Neural crest cell (in vitro differentiated cells): ENCODE data around the gene PLCB1. TPM values are rescaled to one million over a fixed set of nuclear protein-coding genes. Genes with fewer than 3 reads are reported as not detected.

ENCODE experiments used
- DNase-seq: peaks from one replicate; pipeline ENCODE4 v3.0.0; 2021; ENCODE audit warnings: low read depth, mixed read lengths, low spot score
- H3K27ac Mint-ChIP-seq: one replicate; pipeline ENCODE4 v1.8.0; 2021; ENCODE audit warnings: mild to moderate bottlenecking, mixed read lengths; ENCODE audit not compliant: unreplicated experiment
- H3K27me3 Mint-ChIP-seq: 2 replicates; pipeline ENCODE4 v1.8.0; 2021; ENCODE audit warnings: low read depth, mild to moderate bottlenecking, mixed read lengths
- H3K36me3 Mint-ChIP-seq: 2 replicates; pipeline ENCODE4 v1.8.0; 2021; ENCODE audit warnings: low read depth, mild to moderate bottlenecking, mixed read lengths
- H3K4me1 Mint-ChIP-seq: 2 replicates; pipeline ENCODE4 v1.8.0; 2021; ENCODE audit warnings: mixed read lengths
- H3K4me3 Mint-ChIP-seq: one replicate; pipeline ENCODE4 v1.8.0; 2021; ENCODE audit warnings: mild to moderate bottlenecking, mixed read lengths
- H3K9me3 Mint-ChIP-seq: 2 replicates; pipeline ENCODE4 v1.8.0; 2021; ENCODE audit warnings: mixed read lengths
- CTCF ChIP-seq: fragments of 200-600 bp; sonication (generic); conservative IDR thresholded peaks from 2 replicates; pipeline ENCODE4 v1.5.0; 2021; ENCODE audit warnings: antibody characterized with exemption, mild to moderate bottlenecking
- total RNA-seq: library from RNA; stranded (reverse); gene quantifications from 2 replicates; pipeline ENCODE4 v1.2.1, GENCODE V29; 2021

PLCB1 gene
- total RNA-seq, 1 donor from 2014 or later = 13.7 TPM

GRCh38 chr20:8914421-8914820 is 782.4 kb downstream of the PLCB1 start:
- DNase-seq = no peak

DNA sequence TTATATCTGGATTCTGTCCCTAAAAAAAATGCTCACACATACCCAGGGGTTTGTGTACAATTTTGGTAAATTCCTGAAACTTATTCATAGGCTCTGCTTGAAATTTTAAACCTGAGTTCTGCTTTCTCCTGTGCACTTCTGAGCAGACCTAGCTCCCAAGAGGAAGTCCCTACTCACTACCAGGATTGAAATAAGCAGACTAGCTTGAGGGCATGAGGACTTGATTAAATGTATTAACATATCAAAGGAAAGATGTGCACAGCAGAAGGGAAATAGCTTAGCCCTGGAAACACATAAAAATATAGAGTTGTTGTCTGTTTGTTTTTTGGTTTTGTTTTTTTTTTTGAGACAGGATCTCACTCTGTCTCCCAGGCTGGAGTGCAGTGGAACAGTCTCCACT is 785.0 kb downstream of the PLCB1 start:
- Mint-ChIP-seq H3K4me3 (no peak overlapping the region), H3K27me3 (no peaks in the 10 kb centered on the region), H3K36me3 (peaks cover 4% of the 10 kb centered on the region), H3K9me3 (peaks cover 9% of the 10 kb centered on the region), H3K4me1 (peaks cover 9% of the 10 kb centered on the region), H3K27ac (no peak overlapping the region)
- TF ChIP-seq CTCF = no peak
- no peak for DNase-seq

More at GRCh38 chr20:8914421-8914820, 782.4 kb downstream of the PLCB1 start:
- H3K4me1 Mint-ChIP-seq = peaks cover 9% of the 10 kb centered on the region
- no peak overlapping the region for H3K4me3 Mint-ChIP-seq
- peaks cover 4% of the 10 kb centered on the region for H3K36me3 Mint-ChIP-seq
- TF ChIP-seq CTCF = no peak
- H3K27ac Mint-ChIP-seq = no peak overlapping the region
- no peaks in the 10 kb centered on the region for H3K27me3 Mint-ChIP-seq
- peaks cover 9% of the 10 kb centered on the region for H3K9me3 Mint-ChIP-seq

DNA sequence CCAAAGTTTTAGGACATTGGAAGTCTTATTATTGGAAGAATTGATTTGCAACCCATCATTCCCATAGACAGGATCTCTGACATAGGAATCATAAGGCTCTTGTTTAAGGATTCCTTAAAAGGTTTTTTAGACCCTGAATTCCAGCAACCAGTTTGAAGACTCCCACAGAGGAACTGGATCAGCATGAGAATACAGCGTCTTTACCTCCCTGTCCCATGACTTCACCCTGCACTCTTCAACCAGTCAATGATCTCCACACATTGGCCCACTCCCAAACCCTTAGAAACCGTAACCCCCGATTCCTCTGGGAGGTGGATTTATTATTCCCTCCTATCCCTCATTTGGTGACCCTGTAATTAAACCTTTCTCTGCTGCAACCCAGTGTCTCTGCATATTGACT is 786.1 kb downstream of the PLCB1 start:
- H3K27me3 Mint-ChIP-seq = no peaks in the 10 kb centered on the region
- H3K36me3 Mint-ChIP-seq = peaks cover 7% of the 10 kb centered on the region
- H3K4me3 Mint-ChIP-seq = no peak overlapping the region
- no peak overlapping the region for H3K27ac Mint-ChIP-seq
- H3K4me1 Mint-ChIP-seq = peaks cover 9% of the 10 kb centered on the region
- peaks cover 9% of the 10 kb centered on the region for H3K9me3 Mint-ChIP-seq
- no peak for DNase-seq
- TF ChIP-seq CTCF = no peak

GRCh38 chr20:8924539-8924938 is 792.5 kb downstream of the PLCB1 start:
- Mint-ChIP-seq H3K27ac (no peak overlapping the region), H3K4me3 (no peak overlapping the region), H3K9me3 (no peaks in the 10 kb centered on the region), H3K27me3 (no peaks in the 10 kb centered on the region), H3K4me1 (no peaks in the 10 kb centered on the region), H3K36me3 (peaks cover 3% of the 10 kb centered on the region)
- DNase-seq = no peak
- TF ChIP-seq CTCF = no peak

- Mint-ChIP-seq H3K27ac (no peak overlapping the region), H3K4me3 (no peak overlapping the region), H3K4me1 (peaks cover 29% of the 10 kb centered on the region), H3K27me3 (no peaks in the 10 kb centered on the region), H3K36me3 (no peaks in the 10 kb centered on the region), H3K9me3 (peaks cover 7% of the 10 kb centered on the region)
- DNase-seq = no peak
- no peak for TF ChIP-seq CTCF
Measured at GRCh38 chr20:8930726-8931125, 798.7 kb downstream of the PLCB1 start.
